HG03354 (cell line): ENCODE results near the gene ST3GAL4.

Source experiments
- ATAC-seq: cut with Tn5 transposase; IDR thresholded peaks from one replicate; pipeline ENCODE4 v1.9.1; 2021; ENCODE audit warnings: mild to moderate bottlenecking; ENCODE audit not compliant: unreplicated experiment, poor library complexity, severe bottlenecking

ST3GAL4 gene

GRCh38 chr11:126460417-126461095, 105.1 kb downstream of the ST3GAL4 start:
- no peak for ATAC-seq

- ATAC-seq: no peak
Observed at GRCh38 chr11:126461096-126461440, 105.6 kb downstream of the ST3GAL4 start.

GRCh38 chr11:126461996-126462395, 106.5 kb downstream of the ST3GAL4 start:
- ATAC-seq: no peak

GRCh38 chr11:126462422-126462821, 106.9 kb downstream of the ST3GAL4 start:
- no peak for ATAC-seq
